Stimulated activated CD4-positive, alpha-beta T cell treated with anti-CD3 and anti-CD28 coated beads, Interleukin-1b, Interleukin-23, amount 100 ng/mL, for 48 hours (primary cell): ENCODE results near the gene AANAT.

Experiments used
- DNase-seq: peaks from one replicate; pipeline ENCODE4 v3.0.0-alpha.2; 2020

AANAT gene

GRCh38 chr17:76491271-76492122 lies 24.1 kb downstream of the AANAT start:
- no peak for DNase-seq

GRCh38 chr17:76492123-76492988 lies 25.0 kb downstream of the AANAT start:
- no peak for DNase-seq

- DNase-seq, result peak; percentile 63
Measured at GRCh38 chr17:76492989-76493501, 25.6 kb downstream of the AANAT start.

- DNase-seq, result no peak
Measured at GRCh38 chr17:76493505-76494167, 26.2 kb downstream of the AANAT start.

GRCh38 chr17:76495663-76496400 lies 28.4 kb downstream of the AANAT start:
- DNase-seq, result no peak

GRCh38 chr17:76496464-76496863 lies 29.1 kb downstream of the AANAT start:
- no peak for DNase-seq

GRCh38 chr17:76497699-76497978 lies 30.2 kb downstream of the AANAT start:
- DNase-seq, result no peak

GRCh38 chr17:76497979-76498875 lies 30.8 kb downstream of the AANAT start:
- DNase-seq, result no peak

GRCh38 chr17:76498876-76499251 lies 31.5 kb downstream of the AANAT start:
- no peak for DNase-seq

GRCh38 chr17:76499267-76499667 lies 31.9 kb downstream of the AANAT start:
- DNase-seq, result no peak

- DNase-seq, result no peak
Measured at GRCh38 chr17:76500074-76500746, 32.8 kb downstream of the AANAT start.

GRCh38 chr17:76500747-76501017 lies 33.3 kb downstream of the AANAT start:
- no peak for DNase-seq

GRCh38 chr17:76501018-76501826 lies 33.8 kb downstream of the AANAT start, which contains the start of gene RHBDF2:
Gene RHBDF2, minus strand, starts transcription at chr17:76501423. Its CDS starts 19,899 bp downstream, at chr17:76481524.
- DNase-seq, result peak; percentile 94

GRCh38 chr17:76501827-76502307 lies 34.5 kb downstream of the AANAT start:
- no peak for DNase-seq

- DNase-seq, result no peak
Measured at GRCh38 chr17:76502341-76503211, 35.2 kb downstream of the AANAT start.

- no peak for DNase-seq
Measured at GRCh38 chr17:76504117-76504516, 36.7 kb downstream of the AANAT start.

GRCh38 chr17:76506408-76507345 lies 39.3 kb downstream of the AANAT start:
- DNase-seq, result peak; percentile 88
